Heart left ventricle (tissue), 16 donors: ENCODE measurements around the gene TTC7B. TPM values are rescaled to one million over a fixed set of nuclear protein-coding genes. Genes with fewer than 3 reads are reported as not detected.

ENCODE experiments used
- ATAC-seq, 4 donors: fragments of 200-7000 bp; cut with Tn5 transposase; one replicate each; pipeline ENCODE4 v1.9.1; 2020 to 2022; ENCODE audit warnings: moderate library complexity in 4 of 4, mild to moderate bottlenecking in 3 of 4, moderate number of reproducible peaks in 1 of 4
- DNase-seq, 5 donors: peaks; one replicate each; pipeline ENCODE4 v3.0.0-alpha.2; 2020
- H3K27ac ChIP-seq, 12 donors: fragments of 200-600 bp; sonication (generic) in 4 of 12; one replicate each; pipeline versions ENCODE4 v1.5.0 to v1.8.0; 2016 to 2022; ENCODE audit warnings: mild to moderate bottlenecking in 2 of 12
- H3K27me3 ChIP-seq, 9 donors: fragments of 200-600 bp; sonication (generic) in 2 of 9; one replicate each; pipeline versions ENCODE4 v1.5.1 to v1.8.0; 2016 to 2022; ENCODE audit warnings: mild to moderate bottlenecking in 3 of 9
- H3K36me3 ChIP-seq, 9 donors: fragments of 200-600 bp; sonication (generic) in 2 of 9; one replicate each; pipeline versions ENCODE4 v1.5.0 to v1.8.0; 2018 to 2022; ENCODE audit warnings: mild to moderate bottlenecking in 2 of 9
- H3K4me1 ChIP-seq, 12 donors: fragments of 200-600 bp; sonication (generic) in 4 of 12; one replicate each; pipeline versions ENCODE4 v1.5.0 to v1.8.0; 2016 to 2022; ENCODE audit warnings: mild to moderate bottlenecking in 3 of 12
- H3K4me3 ChIP-seq, 12 donors: fragments of 200-600 bp; sonication (generic) in 4 of 12; one replicate each; pipeline versions ENCODE4 v1.5.0 to v1.8.0; 2017 to 2022; ENCODE audit warnings: mild to moderate bottlenecking in 9 of 12, moderate library complexity in 4 of 12
- H3K9me3 ChIP-seq, 12 donors: fragments of 200-600 bp; sonication (generic) in 4 of 12; one replicate each; pipeline versions ENCODE4 v1.5.0 to v1.8.0; 2016 to 2022; ENCODE audit warnings: mild to moderate bottlenecking in 1 of 12
- CTCF ChIP-seq, 12 donors: fragments of 200-600 bp; sonication (generic) in 4 of 12; IDR thresholded peaks; one replicate each; pipeline versions ENCODE4 v1.5.0 to v1.8.0; 2018 to 2022; ENCODE audit warnings: antibody characterized with exemption in 12 of 12, mild to moderate bottlenecking in 5 of 12
- POLR2A ChIP-seq, 2 donors: fragments of 450-650 bp; IDR thresholded peaks; one replicate each; pipeline ENCODE4 v1.6.1; 2017; ENCODE audit warnings: antibody characterized with exemption in 2 of 2, mild to moderate bottlenecking in 2 of 2, moderate library complexity in 2 of 2
- WGBS, 4 donors: extraction: QIAGEN DNeasy Blood & Tissue Kit in 2 of 4; methylation state at CpG; one replicate each; pipeline versions ENCODE4 v1.1.5 to v1.1.7; 2013 to 2018; 5-methylcytosine and 5-hydroxymethylcytosine counted together
- intact Hi-C, 10 donors: fragments of 100-400 bp; cut with DNase I; formaldehyde crosslinking; loops; one replicate each; pipeline versions ENCODE4 v1.11.1 to v1.14.2; 2022
- polyA plus RNA-seq, 2 donors: library from polyadenylated mRNA; stranded (reverse); fragments of 200-250 nt; gene quantifications; one replicate each; pipeline ENCODE4 v1.2.3, GENCODE V29; 2013
- total RNA-seq, 9 donors: library from RNA; depleted of rRNA in 2 of 9; stranded (reverse); fragments of >200 nt in 2 of 9; fragmentation: NEBNext Ultra II Directional in 3 of 9; extraction: Animal tissue kit (Norgen Biotek cat#: 25700) in 3 of 9; gene quantifications; one replicate each; pipeline versions ENCODE4 v1.1.0 to v1.2.4, GENCODE V29; 2016 to 2023
- donor health status: ischemic (EF 13 %, LVEDD 7.1; RV severe dilation, severe dysfunction).
- donor health status: healthy with polysubstance abuse.
- donor health status: DM: no; HTN: yes; CAD: no.
- donor health status: DM: no; HTN: no; CAD: no.
- donor health status: ischemic (EF 25% LVEDD 6.9; RV normal size, moderate dysfunction).
- donor health status: ischemic (EF 25% LVEDD 5.7; RV mildly dilated, moderate dysfunction).
- donor health status: healthy.
- donor health status: DM: yes; HTN: yes; CAD: no.
- donor health status: ischemic (EF 35%, LVEDD 5.7; RV mildly dilated, moderate dysfunction).
- donor health status: nonischemic (EF 11% LVEDD 7.7; RV severe dilation, severe dysfunction).
- donor health status: DM: yes; HTN: yes; CAD: no.
- donor health status: PGD.
- donor health status: ischemic (EF 29% LVEDD 5.4; RV normal size, mild dysfunction).
- donor health status: nonischemic (EF 23%, LVEDD 6.1; RV moderate dilation, normal function).

TTC7B gene
- total and polyA plus RNA-seq, 11 donors: 20.3 to 76.1 (median 62.6) TPM

- H3K4me1 ChIP-seq: peaks cover 3 to 46% (median 31%) of the 10 kb centered on the region in 12 donors
- WGBS, 4 donors: 94 to 97% (median 95%) methylated on average over 4 of the region's 4 CpGs
These were observed 301.7 kb downstream of the TTC7B start for GRCh38 chr14:90514566-90514965.

GRCh38 chr14:90514015-90514398 is 302.2 kb downstream of the TTC7B start:
- Histone ChIP-seq H3K36me3 (no peaks in the 10 kb centered on the region), H3K27ac (peak overlapping the region in 9 of 12 donors; percentile 65 to 94 (median 85)), H3K27me3 (no peaks in the 10 kb centered on the region), H3K4me3 (no peak overlapping the region), H3K9me3 (no peaks in the 10 kb centered on the region), H3K4me1 (peaks cover 3 to 46% (median 31%) of the 10 kb centered on the region in 12 donors)
- 84 to 90% (median 88%) methylated on average over 14 to 15 of the region's 15 CpGs for WGBS, 4 donors
- no peak for DNase-seq
- no peak for ATAC-seq
- TF ChIP-seq POLR2A (IDR thresholded peaks at IDR 0.05): no peak
- TF ChIP-seq CTCF (IDR thresholded peaks at IDR 0.05): no peak
- intact Hi-C loops: loop anchor here in 5 of 10 donors (5.0 to 10.0 kb wide), 5 partner anchors 107 to 183 kb away; no protein-coding TSS in a partner anchor

More at GRCh38 chr14:90514566-90514965, 301.7 kb downstream of the TTC7B start:
- Histone ChIP-seq H3K27ac (peak overlapping the region in 2 of 12 donors; percentile 81 to 87), H3K4me3 (no peak overlapping the region), H3K9me3 (no peaks in the 10 kb centered on the region), H3K27me3 (no peaks in the 10 kb centered on the region), H3K36me3 (no peaks in the 10 kb centered on the region)
- TF ChIP-seq CTCF (IDR thresholded peaks at IDR 0.05): no peak
- TF ChIP-seq POLR2A (IDR thresholded peaks at IDR 0.05): no peak
- ATAC-seq (no peak), DNase-seq (no peak)
- intact Hi-C loops: loop anchor here in 5 of 10 donors (5.0 to 10.0 kb wide), 5 partner anchors 107 to 183 kb away; no protein-coding TSS in a partner anchor

GRCh38 chr14:90513161-90514014 is 302.8 kb downstream of the TTC7B start:
- ATAC-seq (peak; percentile 93 to 95 (median 93)), DNase-seq (peak; percentile 71 to 93 (median 86))
- Histone ChIP-seq H3K27me3 (no peaks in the 10 kb centered on the region), H3K36me3 (no peaks in the 10 kb centered on the region), H3K4me1 (peaks cover 3 to 40% (median 27%) of the 10 kb centered on the region in 12 donors), H3K27ac (peak overlapping the region; percentile 27 to 94 (median 80)), H3K9me3 (no peaks in the 10 kb centered on the region), H3K4me3 (no peak overlapping the region)
- intact Hi-C loops: loop anchor here in 5 of 10 donors (5.0 to 10.0 kb wide), 5 partner anchors 106 to 184 kb away; no protein-coding TSS in a partner anchor
- TF ChIP-seq CTCF (IDR thresholded peaks at IDR 0.05) (peak in 1 of 12 donors; percentile 13), POLR2A (IDR thresholded peaks at IDR 0.05) (no peak)
- 27 to 48% (median 30%) methylated on average over 13 to 16 of the region's 16 CpGs for WGBS, 4 donors
